Activated B cell treated with CpG ODN at 0.5 μM for 24 hours (primary cell): Measurements from ENCODE around the gene POU2F1. TPM values are rescaled to one million over a fixed set of nuclear protein-coding genes. Genes with fewer than 3 reads are reported as not detected.

ENCODE experiments used
- ATAC-seq: fragments of 200-7000 bp; cut with Tn5 transposase; one replicate; pipeline ENCODE4 v1.10.0; 2021; ENCODE audit warnings: low read depth, mild to moderate bottlenecking, moderate library complexity
- CTCF ChIA-PET: fragments of 350-600 bp; sonication (Branson Sonifier 250); formaldehyde crosslinking; loops from one replicate; lab custom pipeline; 2021; ENCODE audit warnings: antibody characterized with exemption; lab: Charles Lee
- POLR2A ChIA-PET: fragments of 350-600 bp; sonication (Branson Sonifier 250); formaldehyde crosslinking; loops from one replicate; lab custom pipeline; 2021; ENCODE audit warnings: antibody characterized with exemption; lab: Charles Lee
- DNase-seq: peaks from one replicate; pipeline ENCODE4 v3.0.0; 2022
- H3K27ac Mint-ChIP-seq: one replicate; pipeline ENCODE4 v1.8.0; 2020; ENCODE audit warnings: mixed read lengths
- H3K27me3 Mint-ChIP-seq: one replicate; pipeline ENCODE4 v1.8.0; 2021; ENCODE audit warnings: mixed read lengths
- H3K36me3 Mint-ChIP-seq: one replicate; pipeline ENCODE4 v1.8.0; 2021; ENCODE audit warnings: low read depth, mixed read lengths
- H3K4me1 Mint-ChIP-seq: one replicate; pipeline ENCODE4 v1.8.0; 2021; ENCODE audit warnings: mixed read lengths
- H3K4me3 Mint-ChIP-seq: one replicate; pipeline ENCODE4 v1.8.0; 2020; ENCODE audit warnings: mild to moderate bottlenecking, mixed read lengths
- H3K9me3 Mint-ChIP-seq: one replicate; pipeline ENCODE4 v1.8.0; 2020; ENCODE audit warnings: mixed read lengths
- intact Hi-C: fragments of 100-400 bp; cut with micrococcal nuclease; formaldehyde crosslinking; loops from one replicate; pipeline ENCODE4 v1.15.1; 2024
- total RNA-seq: library from RNA; stranded (reverse); gene quantifications from 2 replicates; pipeline ENCODE4 v1.2.3, GENCODE V29; 2022
- TF ChIP-seq, protein P1 (sequence below): fragments of 200-600 bp; IDR thresholded peaks from one replicate; pipeline ENCODE4 v1.8.0; 2022; ENCODE audit warnings: antibody characterized with exemption, mild to moderate bottlenecking

Gene POU2F1
- total RNA-seq, 1 donor from 2014 or later = 35.5 TPM

DNA sequence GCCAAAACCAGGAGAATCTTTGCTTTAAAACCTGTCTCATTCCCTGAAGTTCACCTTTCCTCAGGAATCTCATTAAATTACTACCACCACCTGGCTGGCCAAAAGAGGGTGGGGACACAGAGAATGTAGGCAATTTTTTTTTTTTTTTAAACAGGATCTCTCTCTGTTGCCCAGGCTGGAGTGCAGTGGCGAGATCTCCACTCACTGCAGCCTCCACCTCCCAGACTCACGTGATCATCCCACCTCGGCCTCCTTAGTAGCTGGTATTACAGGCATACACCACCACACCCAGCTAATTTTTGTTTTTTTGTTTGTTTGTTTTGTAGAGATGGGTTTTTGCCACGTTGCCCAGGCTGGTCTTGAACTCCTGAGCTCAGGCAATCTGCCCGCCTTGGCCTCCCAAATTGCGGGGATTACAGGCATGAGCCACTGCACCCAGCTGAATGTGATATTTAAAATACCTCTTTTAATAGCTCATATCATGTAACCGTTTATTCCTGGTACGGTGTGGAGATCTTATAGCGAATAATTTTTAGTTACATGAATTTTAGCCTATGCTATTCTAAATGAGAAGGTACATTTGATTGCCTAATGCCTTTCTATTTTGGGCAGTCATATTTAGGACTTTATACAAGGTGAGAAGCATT is 84.5 kb downstream of the POU2F1 start:
- H3K36me3 Mint-ChIP-seq = peaks cover 2% of the 10 kb centered on the region
- H3K4me1 Mint-ChIP-seq = peaks cover 16% of the 10 kb centered on the region
- H3K27ac Mint-ChIP-seq = no peak overlapping the region
- H3K27me3 Mint-ChIP-seq = no peaks in the 10 kb centered on the region
- no peak overlapping the region for H3K4me3 Mint-ChIP-seq
- TF ChIP-seq, protein P1, sequence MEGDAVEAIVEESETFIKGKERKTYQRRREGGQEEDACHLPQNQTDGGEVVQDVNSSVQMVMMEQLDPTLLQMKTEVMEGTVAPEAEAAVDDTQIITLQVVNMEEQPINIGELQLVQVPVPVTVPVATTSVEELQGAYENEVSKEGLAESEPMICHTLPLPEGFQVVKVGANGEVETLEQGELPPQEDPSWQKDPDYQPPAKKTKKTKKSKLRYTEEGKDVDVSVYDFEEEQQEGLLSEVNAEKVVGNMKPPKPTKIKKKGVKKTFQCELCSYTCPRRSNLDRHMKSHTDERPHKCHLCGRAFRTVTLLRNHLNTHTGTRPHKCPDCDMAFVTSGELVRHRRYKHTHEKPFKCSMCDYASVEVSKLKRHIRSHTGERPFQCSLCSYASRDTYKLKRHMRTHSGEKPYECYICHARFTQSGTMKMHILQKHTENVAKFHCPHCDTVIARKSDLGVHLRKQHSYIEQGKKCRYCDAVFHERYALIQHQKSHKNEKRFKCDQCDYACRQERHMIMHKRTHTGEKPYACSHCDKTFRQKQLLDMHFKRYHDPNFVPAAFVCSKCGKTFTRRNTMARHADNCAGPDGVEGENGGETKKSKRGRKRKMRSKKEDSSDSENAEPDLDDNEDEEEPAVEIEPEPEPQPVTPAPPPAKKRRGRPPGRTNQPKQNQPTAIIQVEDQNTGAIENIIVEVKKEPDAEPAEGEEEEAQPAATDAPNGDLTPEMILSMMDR = no peak
- ChIA-PET CTCF (no interaction called here), POLR2A (no interaction called here)
- H3K9me3 Mint-ChIP-seq = no peaks in the 10 kb centered on the region
- DNase-seq (no peak), ATAC-seq (no peak)
- intact Hi-C loops = no loop called here

GRCh38 chr1:167305706-167306277 is 85.1 kb downstream of the POU2F1 start:
- H3K36me3 Mint-ChIP-seq = peaks cover 2% of the 10 kb centered on the region
- DNase-seq (no peak), ATAC-seq (no peak)
- ChIA-PET POLR2A (no interaction called here), CTCF (no interaction called here)
- no peaks in the 10 kb centered on the region for H3K9me3 Mint-ChIP-seq
- no peaks in the 10 kb centered on the region for H3K27me3 Mint-ChIP-seq
- intact Hi-C loops = no loop called here
- H3K4me3 Mint-ChIP-seq = no peak overlapping the region
- TF ChIP-seq, protein P1 = no peak
- peaks cover 16% of the 10 kb centered on the region for H3K4me1 Mint-ChIP-seq
- H3K27ac Mint-ChIP-seq = no peak overlapping the region

GRCh38 chr1:167310732-167311131 is 90.0 kb downstream of the POU2F1 start:
- no peak overlapping the region for H3K4me3 Mint-ChIP-seq
- ChIA-PET POLR2A (interaction anchor here (0.5 kb wide), 1 partner anchor 145 kb away, joined by 4 read pairs; no protein-coding TSS in a partner anchor), CTCF (no interaction called here)
- no peaks in the 10 kb centered on the region for H3K27me3 Mint-ChIP-seq
- ATAC-seq (no peak), DNase-seq (no peak)
- H3K9me3 Mint-ChIP-seq = no peaks in the 10 kb centered on the region
- H3K36me3 Mint-ChIP-seq = peaks cover 12% of the 10 kb centered on the region
- no peak overlapping the region for H3K27ac Mint-ChIP-seq
- intact Hi-C loops = no loop called here
- H3K4me1 Mint-ChIP-seq = peaks cover 14% of the 10 kb centered on the region
- TF ChIP-seq, protein P1 = no peak

GRCh38 chr1:167312871-167313270 is 92.2 kb downstream of the POU2F1 start:
- Mint-ChIP-seq H3K4me1 (peaks cover 9% of the 10 kb centered on the region), H3K4me3 (no peak overlapping the region), H3K36me3 (peaks cover 30% of the 10 kb centered on the region), H3K27ac (no peak overlapping the region), H3K27me3 (no peaks in the 10 kb centered on the region), H3K9me3 (peaks cover 16% of the 10 kb centered on the region)
- TF ChIP-seq, protein P1 = no peak
- POLR2A ChIA-PET = no interaction called here
- CTCF ChIA-PET = no interaction called here
- DNase-seq (no peak), ATAC-seq (no peak)
- intact Hi-C loops = loop anchor here (2.0 kb wide), 1 partner anchor 14 kb away; no protein-coding TSS in a partner anchor

GRCh38 chr1:167314671-167315070 is 94.0 kb downstream of the POU2F1 start:
- peaks cover 29% of the 10 kb centered on the region for H3K9me3 Mint-ChIP-seq
- intact Hi-C loops = no loop called here
- DNase-seq = no peak
- H3K4me1 Mint-ChIP-seq = peaks cover 7% of the 10 kb centered on the region
- no peak overlapping the region for H3K4me3 Mint-ChIP-seq
- H3K36me3 Mint-ChIP-seq = peaks cover 45% of the 10 kb centered on the region
- ChIA-PET CTCF (no interaction called here), POLR2A (no interaction called here)
- H3K27ac Mint-ChIP-seq = no peak overlapping the region
- TF ChIP-seq, protein P1 = no peak
- H3K27me3 Mint-ChIP-seq = no peaks in the 10 kb centered on the region
- ATAC-seq = no peak
